GM23338 (cell line): Measurements from ENCODE around the gene JAGN1. TPM values are rescaled to one million over a fixed set of nuclear protein-coding genes. Genes with fewer than 3 reads are reported as not detected.

ENCODE experiments used
- ATAC-seq: fragments of 200-7000 bp; cut with Tn5 transposase; 3 replicates; pipeline ENCODE4 v1.9.1; 2020
- DNase-seq: peaks from one replicate; pipeline ENCODE4 v3.0.0-alpha.2; 2015; ENCODE audit warnings: low spot score
- H2AFZ ChIP-seq: fragments of 200-600 bp; sonication (generic); 2 replicates; pipeline ENCODE4 v1.8.0; 2016; ENCODE audit warnings: antibody characterized with exemption, mild to moderate bottlenecking, moderate library complexity
- H3F3A ChIP-seq: fragments of 200-600 bp; sonication (generic); replicated peaks from 2 replicates; pipeline ENCODE4 v1.8.0; 2017; ENCODE audit warnings: antibody characterized with exemption, mixed run types, low read depth
- H3K27ac ChIP-seq: fragments of 200-600 bp; sonication (generic); 2 replicates; pipeline ENCODE4 v1.6.1; 2016; ENCODE audit warnings: low read depth
- H3K27me3 ChIP-seq: fragments of 200-600 bp; sonication (generic); 2 replicates; pipeline ENCODE4 v1.8.0; 2016; ENCODE audit warnings: mild to moderate bottlenecking, mixed run types, moderate library complexity; ENCODE audit not compliant: insufficient read depth
- H3K36me3 ChIP-seq: fragments of 200-600 bp; sonication (generic); 2 replicates; pipeline ENCODE4 v1.8.0; 2016; ENCODE audit warnings: mild to moderate bottlenecking; ENCODE audit not compliant: insufficient read depth
- H3K4me1 ChIP-seq: fragments of 200-600 bp; sonication (generic); 2 replicates; pipeline ENCODE4 v1.8.0; 2016; ENCODE audit warnings: mild to moderate bottlenecking, moderate library complexity; ENCODE audit not compliant: insufficient read depth
- H3K4me2 ChIP-seq: fragments of 200-600 bp; sonication (generic); 2 replicates; pipeline ENCODE4 v1.7.1; 2017; ENCODE audit warnings: mixed run types
- H3K4me3 ChIP-seq: fragments of 200-600 bp; sonication (generic); 2 replicates; pipeline ENCODE4 v1.6.1; 2016; ENCODE audit warnings: mixed run types
- H3K79me2 ChIP-seq: fragments of 200-600 bp; sonication (generic); replicated peaks from 2 replicates; pipeline ENCODE4 v1.8.0; 2017; ENCODE audit warnings: mild to moderate bottlenecking; ENCODE audit not compliant: insufficient read depth
- H3K9me2 ChIP-seq: fragments of 200-600 bp; sonication (generic); 2 replicates; pipeline ENCODE4 v1.8.0; 2017; ENCODE audit not compliant: insufficient read depth
- H4K20me1 ChIP-seq: fragments of 200-600 bp; sonication (generic); replicated peaks from 2 replicates; pipeline ENCODE4 v1.8.0; 2017; ENCODE audit warnings: mild to moderate bottlenecking; ENCODE audit not compliant: insufficient read depth
- H3K27ac Mint-ChIP-seq: 2 replicates; pipeline ENCODE4 v1.8.0; 2020; ENCODE audit warnings: inconsistent platforms, mild to moderate bottlenecking, moderate library complexity, mixed read lengths
- H3K27me3 Mint-ChIP-seq: 3 replicates; pipeline ENCODE4 v1.8.0; 2022; ENCODE audit warnings: low read depth, mild to moderate bottlenecking, moderate library complexity, mixed read lengths, inconsistent platforms; ENCODE audit not compliant: insufficient read depth, poor library complexity
- H3K36me3 Mint-ChIP-seq: 3 replicates; pipeline ENCODE4 v1.8.0; 2021; ENCODE audit warnings: low read depth, mild to moderate bottlenecking, inconsistent platforms, moderate library complexity, mixed read lengths
- H3K4me1 Mint-ChIP-seq: 3 replicates; pipeline ENCODE4 v1.8.0; 2020; ENCODE audit warnings: mild to moderate bottlenecking, inconsistent platforms, mixed read lengths
- H3K4me3 Mint-ChIP-seq: 3 replicates; pipeline ENCODE4 v1.8.0; 2021; ENCODE audit warnings: moderate library complexity, mild to moderate bottlenecking, inconsistent platforms, mixed read lengths
- H3K9me3 Mint-ChIP-seq: 3 replicates; pipeline ENCODE4 v1.8.0; 2020; ENCODE audit warnings: moderate library complexity, mild to moderate bottlenecking, inconsistent platforms, mixed read lengths
- CREB1 ChIP-seq: fragments of 250-450 bp; sonication (Bioruptor Pico); IDR thresholded peaks from 2 replicates; pipeline ENCODE4 v1.5.0; 2020; ENCODE audit warnings: low read depth, mild to moderate bottlenecking, moderate library complexity
- EZH2phosphoT487 ChIP-seq: fragments of 200-600 bp; sonication (generic); IDR thresholded peaks from one replicate; pipeline ENCODE4 v1.8.1; 2018; ENCODE audit warnings: antibody characterized with exemption; ENCODE audit not compliant: unreplicated experiment
- NANOG ChIP-seq: IDR thresholded peaks from 2 replicates; pipeline ENCODE4 v1.6.1; 2016; ENCODE audit warnings: antibody characterized with exemption, borderline replicate concordance
- ZNF114 ChIP-seq: fragments of 250-450 bp; sonication (Bioruptor Pico); IDR thresholded peaks from 2 replicates; pipeline ENCODE4 v1.5.0; 2020; ENCODE audit warnings: mild to moderate bottlenecking, moderate library complexity
- ZNF331 ChIP-seq: fragments of 250-450 bp; sonication (Bioruptor Pico); IDR thresholded peaks from 2 replicates; pipeline ENCODE4 v1.5.0; 2020; ENCODE audit warnings: low read depth, mild to moderate bottlenecking, moderate library complexity
- polyA plus RNA-seq: library from polyadenylated mRNA; unstranded; fragments of >200 nt; fragmentation: Nextera tagmentation; extraction: Ambion mirVana; gene quantifications from 2 replicates; pipeline ENCODE4 v1.2.1, GENCODE V29; 2016
- total RNA-seq: library from RNA; depleted of rRNA; stranded (reverse); fragments of >200 nt; shearing (Covaris generic); gene quantifications from 2 replicates; pipeline ENCODE4 v1.2.3, GENCODE V29; 2014
- TF ChIP-seq, protein P1 (sequence below), 2 experiments: fragments of 200-600 bp in 1 of 2; sonication (generic) in 1 of 2; conservative IDR thresholded peaks; 2 replicates each; pipeline versions ENCODE4 v1.5.1 to v1.6.1; 2016 to 2017; ENCODE audit warnings: antibody characterized with exemption in 2 of 2, low read depth in 2 of 2, mild to moderate bottlenecking in 2 of 2, moderate library complexity in 1 of 2
- TF ChIP-seq, protein P2 (sequence below): IDR thresholded peaks from 2 replicates; pipeline ENCODE4 v1.6.1; 2016; ENCODE audit warnings: antibody characterized with exemption
- TF ChIP-seq, protein P3 (sequence below): fragments of 250-450 bp; sonication (Bioruptor Pico); IDR thresholded peaks from 2 replicates; pipeline ENCODE4 v1.5.0; 2020; ENCODE audit warnings: mild to moderate bottlenecking, moderate library complexity

The JAGN1 gene
- total and polyA plus RNA-seq, 2 experiments from 2014 or later = 22.5 to 32.0 TPM

DNA sequence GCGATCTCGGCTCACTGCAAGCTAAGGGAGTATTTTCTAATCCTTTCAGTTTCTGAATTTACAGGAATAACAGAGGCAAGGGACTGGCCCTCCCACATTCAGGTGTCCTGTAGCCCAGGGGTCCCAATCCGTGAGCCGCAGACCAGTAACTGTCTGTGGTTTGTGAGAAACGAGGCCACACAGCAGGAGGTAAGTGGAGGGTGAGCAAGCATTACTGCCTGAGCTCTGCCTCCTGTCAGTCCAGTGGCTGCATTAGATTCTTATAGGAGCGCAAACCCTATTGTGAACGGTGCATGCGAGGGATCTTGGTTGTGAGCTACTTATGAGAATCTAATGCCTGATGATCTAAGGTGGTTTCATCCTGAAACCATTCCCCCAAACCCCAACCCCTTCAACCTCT is 21.5 kb downstream of the JAGN1 start (continued):
- TF ChIP-seq ZNF114 (CRISPR knock-in tag) = no peak

DNA sequence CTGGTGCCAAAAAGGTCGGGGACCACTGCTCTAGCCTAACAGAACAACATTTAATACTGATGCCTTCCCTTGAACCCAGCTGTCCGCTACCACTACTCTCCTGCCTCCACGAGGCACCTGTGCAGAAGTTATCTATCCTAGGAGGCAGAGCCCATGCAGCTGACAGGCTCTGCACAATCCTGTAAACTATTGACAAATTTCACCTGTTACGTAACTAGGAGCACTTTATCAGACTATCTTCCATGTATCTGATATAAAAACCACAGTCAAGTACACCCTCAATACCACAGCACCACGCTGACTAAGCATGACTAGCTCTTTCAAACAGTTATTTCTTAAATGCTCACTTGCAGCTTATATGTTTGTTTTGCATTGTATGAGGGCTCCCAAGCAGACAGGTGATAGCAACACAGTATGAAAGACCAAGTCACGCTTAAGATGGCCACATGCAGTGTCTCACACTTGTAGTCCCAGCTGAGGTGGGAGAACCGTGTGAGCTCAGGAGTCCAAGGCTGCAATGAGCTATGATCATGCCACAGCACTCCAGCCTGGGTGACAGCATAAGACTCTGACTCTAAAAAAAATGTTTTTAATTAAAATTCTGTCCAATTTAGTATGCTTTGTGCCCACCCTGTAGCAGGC is 22.0 kb downstream of the JAGN1 start:
- peaks cover 15% of the 10 kb centered on the region for H3K4me1 Mint-ChIP-seq
- no peak overlapping the region for H3K4me3 ChIP-seq
- no peaks in the 10 kb centered on the region for H4K20me1 ChIP-seq
- H3K4me2 ChIP-seq = no peak overlapping the region
- H3K79me2 ChIP-seq = no peaks in the 10 kb centered on the region
- no peak overlapping the region for H3K27ac Mint-ChIP-seq
- H3F3A ChIP-seq = 0 out of 2 replicates have a peak, but pooled peaks cover 5% of the 10 kb centered on the region
- no peak for ATAC-seq
- H3K27me3 ChIP-seq = peaks cover 12% of the 10 kb centered on the region; the same call in 1 of the 2 replicates
- H3K9me2 ChIP-seq = 0 out of 2 replicates have a peak, but pooled peaks cover 4% of the 10 kb centered on the region
- peaks cover 19% of the 10 kb centered on the region for H3K9me3 Mint-ChIP-seq
- H3K36me3 ChIP-seq = no peaks in the 10 kb centered on the region
- no peak overlapping the region for H3K4me3 Mint-ChIP-seq
- H3K36me3 Mint-ChIP-seq = peaks cover 17% of the 10 kb centered on the region
- no peak overlapping the region for H3K27ac ChIP-seq
- TF ChIP-seq, protein P1, sequence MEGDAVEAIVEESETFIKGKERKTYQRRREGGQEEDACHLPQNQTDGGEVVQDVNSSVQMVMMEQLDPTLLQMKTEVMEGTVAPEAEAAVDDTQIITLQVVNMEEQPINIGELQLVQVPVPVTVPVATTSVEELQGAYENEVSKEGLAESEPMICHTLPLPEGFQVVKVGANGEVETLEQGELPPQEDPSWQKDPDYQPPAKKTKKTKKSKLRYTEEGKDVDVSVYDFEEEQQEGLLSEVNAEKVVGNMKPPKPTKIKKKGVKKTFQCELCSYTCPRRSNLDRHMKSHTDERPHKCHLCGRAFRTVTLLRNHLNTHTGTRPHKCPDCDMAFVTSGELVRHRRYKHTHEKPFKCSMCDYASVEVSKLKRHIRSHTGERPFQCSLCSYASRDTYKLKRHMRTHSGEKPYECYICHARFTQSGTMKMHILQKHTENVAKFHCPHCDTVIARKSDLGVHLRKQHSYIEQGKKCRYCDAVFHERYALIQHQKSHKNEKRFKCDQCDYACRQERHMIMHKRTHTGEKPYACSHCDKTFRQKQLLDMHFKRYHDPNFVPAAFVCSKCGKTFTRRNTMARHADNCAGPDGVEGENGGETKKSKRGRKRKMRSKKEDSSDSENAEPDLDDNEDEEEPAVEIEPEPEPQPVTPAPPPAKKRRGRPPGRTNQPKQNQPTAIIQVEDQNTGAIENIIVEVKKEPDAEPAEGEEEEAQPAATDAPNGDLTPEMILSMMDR (conservative IDR thresholded peaks at IDR 0.05; ENCODE audit: low read depth in 2 of 2) = no peak
- TF ChIP-seq NANOG (no peak), ZNF114 (CRISPR knock-in tag) (no peak), EZH2phosphoT487 (no peak), ZNF331 (no peak)
- TF ChIP-seq, protein P2, sequence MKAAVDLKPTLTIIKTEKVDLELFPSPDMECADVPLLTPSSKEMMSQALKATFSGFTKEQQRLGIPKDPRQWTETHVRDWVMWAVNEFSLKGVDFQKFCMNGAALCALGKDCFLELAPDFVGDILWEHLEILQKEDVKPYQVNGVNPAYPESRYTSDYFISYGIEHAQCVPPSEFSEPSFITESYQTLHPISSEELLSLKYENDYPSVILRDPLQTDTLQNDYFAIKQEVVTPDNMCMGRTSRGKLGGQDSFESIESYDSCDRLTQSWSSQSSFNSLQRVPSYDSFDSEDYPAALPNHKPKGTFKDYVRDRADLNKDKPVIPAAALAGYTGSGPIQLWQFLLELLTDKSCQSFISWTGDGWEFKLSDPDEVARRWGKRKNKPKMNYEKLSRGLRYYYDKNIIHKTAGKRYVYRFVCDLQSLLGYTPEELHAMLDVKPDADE = no peak
- peaks cover 14% of the 10 kb centered on the region for H3K4me1 ChIP-seq
- peaks cover 8% of the 10 kb centered on the region for H3K27me3 Mint-ChIP-seq
- no peak for DNase-seq
- no peak overlapping the region for H2AFZ ChIP-seq

DNA sequence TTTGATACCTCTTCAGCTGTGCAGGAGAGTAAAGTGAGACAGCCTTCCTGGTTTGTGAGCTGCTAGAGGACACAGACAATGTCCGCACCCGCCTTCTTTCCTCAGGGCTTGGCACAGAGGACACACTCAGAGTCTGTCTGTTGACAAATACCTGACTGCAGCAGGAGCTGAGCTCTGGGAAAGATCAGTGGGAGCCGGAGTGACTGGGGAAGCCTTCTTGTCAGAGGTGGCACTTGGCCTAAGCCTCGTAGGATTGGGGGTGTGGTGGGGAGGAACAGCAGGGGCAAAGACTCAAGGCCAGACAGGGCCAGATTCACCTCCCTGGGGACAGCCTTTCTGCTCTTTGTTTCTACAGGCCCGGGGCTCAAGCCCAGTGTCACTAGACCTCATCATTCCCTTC is 23.2 kb downstream of the JAGN1 start:
- Mint-ChIP-seq H3K9me3 (peaks cover 19% of the 10 kb centered on the region), H3K27me3 (peaks cover 8% of the 10 kb centered on the region), H3K36me3 (peaks cover 17% of the 10 kb centered on the region), H3K4me3 (no peak overlapping the region), H3K27ac (no peak overlapping the region), H3K4me1 (peaks cover 16% of the 10 kb centered on the region)
- no peak overlapping the region for H3K27ac ChIP-seq
- H3K4me1 ChIP-seq = peaks cover 17% of the 10 kb centered on the region
- H2AFZ ChIP-seq = no peak overlapping the region
- 0 out of 2 replicates have a peak, but pooled peaks cover 5% of the 10 kb centered on the region for H3F3A ChIP-seq
- H3K36me3 ChIP-seq = no peaks in the 10 kb centered on the region
- no peaks in the 10 kb centered on the region for H3K79me2 ChIP-seq
- H3K27me3 ChIP-seq = peaks cover 12% of the 10 kb centered on the region; the same call in 1 of the 2 replicates
- ATAC-seq (no peak), DNase-seq (no peak)
- H3K9me2 ChIP-seq = 0 out of 2 replicates have a peak, but pooled peaks cover 4% of the 10 kb centered on the region
- no peak overlapping the region for H3K4me3 ChIP-seq
- H3K4me2 ChIP-seq = no peak overlapping the region
- no peaks in the 10 kb centered on the region for H4K20me1 ChIP-seq
- TF ChIP-seq NANOG = no peak
- TF ChIP-seq, protein P2 = no peak
- TF ChIP-seq CREB1 (CRISPR knock-in tag) = no peak
- TF ChIP-seq ZNF331 = no peak
- TF ChIP-seq, protein P3, sequence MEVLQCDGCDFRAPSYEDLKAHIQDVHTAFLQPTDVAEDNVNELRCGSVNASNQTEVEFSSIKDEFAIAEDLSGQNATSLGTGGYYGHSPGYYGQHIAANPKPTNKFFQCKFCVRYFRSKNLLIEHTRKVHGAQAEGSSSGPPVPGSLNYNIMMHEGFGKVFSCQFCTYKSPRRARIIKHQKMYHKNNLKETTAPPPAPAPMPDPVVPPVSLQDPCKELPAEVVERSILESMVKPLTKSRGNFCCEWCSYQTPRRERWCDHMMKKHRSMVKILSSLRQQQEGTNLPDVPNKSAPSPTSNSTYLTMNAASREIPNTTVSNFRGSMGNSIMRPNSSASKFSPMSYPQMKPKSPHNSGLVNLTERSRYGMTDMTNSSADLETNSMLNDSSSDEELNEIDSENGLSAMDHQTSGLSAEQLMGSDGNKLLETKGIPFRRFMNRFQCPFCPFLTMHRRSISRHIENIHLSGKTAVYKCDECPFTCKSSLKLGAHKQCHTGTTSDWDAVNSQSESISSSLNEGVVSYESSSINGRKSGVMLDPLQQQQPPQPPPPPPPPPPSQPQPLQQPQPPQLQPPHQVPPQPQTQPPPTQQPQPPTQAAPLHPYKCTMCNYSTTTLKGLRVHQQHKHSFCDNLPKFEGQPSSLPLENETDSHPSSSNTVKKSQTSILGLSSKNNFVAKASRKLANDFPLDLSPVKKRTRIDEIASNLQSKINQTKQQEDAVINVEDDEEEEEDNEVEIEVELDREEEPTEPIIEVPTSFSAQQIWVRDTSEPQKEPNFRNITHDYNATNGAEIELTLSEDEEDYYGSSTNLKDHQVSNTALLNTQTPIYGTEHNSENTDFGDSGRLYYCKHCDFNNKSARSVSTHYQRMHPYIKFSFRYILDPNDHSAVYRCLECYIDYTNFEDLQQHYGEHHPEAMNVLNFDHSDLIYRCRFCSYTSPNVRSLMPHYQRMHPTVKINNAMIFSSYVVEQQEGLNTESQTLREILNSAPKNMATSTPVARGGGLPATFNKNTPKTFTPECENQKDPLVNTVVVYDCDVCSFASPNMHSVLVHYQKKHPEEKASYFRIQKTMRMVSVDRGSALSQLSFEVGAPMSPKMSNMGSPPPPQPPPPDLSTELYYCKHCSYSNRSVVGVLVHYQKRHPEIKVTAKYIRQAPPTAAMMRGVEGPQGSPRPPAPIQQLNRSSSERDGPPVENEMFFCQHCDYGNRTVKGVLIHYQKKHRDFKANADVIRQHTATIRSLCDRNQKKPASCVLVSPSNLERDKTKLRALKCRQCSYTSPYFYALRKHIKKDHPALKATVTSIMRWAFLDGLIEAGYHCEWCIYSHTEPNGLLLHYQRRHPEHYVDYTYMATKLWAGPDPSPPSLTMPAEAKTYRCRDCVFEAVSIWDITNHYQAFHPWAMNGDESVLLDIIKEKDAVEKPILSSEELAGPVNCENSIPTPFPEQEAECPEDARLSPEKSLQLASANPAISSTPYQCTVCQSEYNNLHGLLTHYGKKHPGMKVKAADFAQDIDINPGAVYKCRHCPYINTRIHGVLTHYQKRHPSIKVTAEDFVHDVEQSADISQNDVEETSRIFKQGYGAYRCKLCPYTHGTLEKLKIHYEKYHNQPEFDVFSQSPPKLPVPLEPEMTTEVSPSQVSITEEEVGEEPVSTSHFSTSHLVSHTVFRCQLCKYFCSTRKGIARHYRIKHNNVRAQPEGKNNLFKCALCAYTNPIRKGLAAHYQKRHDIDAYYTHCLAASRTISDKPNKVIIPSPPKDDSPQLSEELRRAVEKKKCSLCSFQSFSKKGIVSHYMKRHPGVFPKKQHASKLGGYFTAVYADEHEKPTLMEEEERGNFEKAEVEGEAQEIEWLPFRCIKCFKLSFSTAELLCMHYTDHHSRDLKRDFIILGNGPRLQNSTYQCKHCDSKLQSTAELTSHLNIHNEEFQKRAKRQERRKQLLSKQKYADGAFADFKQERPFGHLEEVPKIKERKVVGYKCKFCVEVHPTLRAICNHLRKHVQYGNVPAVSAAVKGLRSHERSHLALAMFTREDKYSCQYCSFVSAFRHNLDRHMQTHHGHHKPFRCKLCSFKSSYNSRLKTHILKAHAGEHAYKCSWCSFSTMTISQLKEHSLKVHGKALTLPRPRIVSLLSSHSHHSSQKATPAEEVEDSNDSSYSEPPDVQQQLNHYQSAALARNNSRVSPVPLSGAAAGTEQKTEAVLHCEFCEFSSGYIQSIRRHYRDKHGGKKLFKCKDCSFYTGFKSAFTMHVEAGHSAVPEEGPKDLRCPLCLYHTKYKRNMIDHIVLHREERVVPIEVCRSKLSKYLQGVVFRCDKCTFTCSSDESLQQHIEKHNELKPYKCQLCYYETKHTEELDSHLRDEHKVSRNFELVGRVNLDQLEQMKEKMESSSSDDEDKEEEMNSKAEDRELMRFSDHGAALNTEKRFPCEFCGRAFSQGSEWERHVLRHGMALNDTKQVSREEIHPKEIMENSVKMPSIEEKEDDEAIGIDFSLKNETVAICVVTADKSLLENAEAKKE (CRISPR knock-in tag) = no peak
